Kidney glomerular epithelial cell (primary cell): Measurements from ENCODE around the gene RPS8.
A peak's percentile ranks its signal among the peaks of the same experiment; 100 is the strongest.
"Not testable (repeated sequence)": the region's sequence is repeated elsewhere in the genome, so short reads cannot be mapped to it uniquely, and the experiment has no call there.

Experiments
- DNase-seq: peaks from one replicate; lab custom pipeline; 2025; lab: John Stamatoyannopoulos, UW

RPS8 gene

GRCh38 chr1:44775078-44775929 is at the start of gene RPS8:
Gene RPS8 (plus strand): TSS chr1:44775540. CDS start chr1:44775597, 57 bp downstream.
- DNase-seq: peak; percentile 79

GRCh38 chr1:44730741-44731512 is 44.4 kb upstream of the RPS8 start, which contains the start of gene RNU5D-1:
Gene RNU5D-1 (minus strand): TSS chr1:44731170.
- DNase-seq: peak; percentile 100

GRCh38 chr1:44733365-44733764 is 42.0 kb upstream of the RPS8 start:
- peak; percentile 20 for DNase-seq

GRCh38 chr1:44733784-44734183 is 41.6 kb upstream of the RPS8 start:
- DNase-seq: no peak

- DNase-seq: no peak
These were observed 39.3 kb upstream of the RPS8 start for GRCh38 chr1:44735992-44736391.

- DNase-seq: not testable (repeated sequence)
These were observed 36.4 kb upstream of the RPS8 start for GRCh38 chr1:44738953-44739306.

GRCh38 chr1:44739307-44740178 is 35.8 kb upstream of the RPS8 start, which contains the start of gene KIF2C:
Gene KIF2C (plus strand): TSS chr1:44739837. CDS start chr1:44739933, 96 bp downstream.
- DNase-seq: peak; percentile 98

GRCh38 chr1:44740179-44740617 is 35.1 kb upstream of the RPS8 start:
- DNase-seq: no peak

GRCh38 chr1:44743211-44743610 is 32.1 kb upstream of the RPS8 start:
- DNase-seq: no peak

- no peak for DNase-seq
These were observed 27.5 kb upstream of the RPS8 start for GRCh38 chr1:44747878-44748277.

GRCh38 chr1:44757420-44757819 is 17.9 kb upstream of the RPS8 start:
- DNase-seq: no peak

GRCh38 chr1:44759077-44759476 is 16.3 kb upstream of the RPS8 start:
- no peak for DNase-seq

- DNase-seq: no peak
These were observed 14.5 kb upstream of the RPS8 start for GRCh38 chr1:44760876-44761275.

GRCh38 chr1:44766421-44766820 is 8.9 kb upstream of the RPS8 start:
- not testable (repeated sequence) for DNase-seq

GRCh38 chr1:44775930-44776729 is 790 bp downstream of the RPS8 start:
- DNase-seq: peak; percentile 20

GRCh38 chr1:44776730-44777068 is 1.4 kb downstream of the RPS8 start:
- DNase-seq: no peak

- DNase-seq: no peak
These were observed 2.2 kb downstream of the RPS8 start for GRCh38 chr1:44777547-44777946.

- no peak for DNase-seq
These were observed 2.8 kb downstream of the RPS8 start for GRCh38 chr1:44777969-44778635.

GRCh38 chr1:44778705-44779576 is 3.6 kb downstream of the RPS8 start:
- DNase-seq: no peak
